HG02970 (cell line): Measurements from ENCODE around the gene MYO3B.
"Not testable (repeated sequence)": the region's sequence is repeated elsewhere in the genome, so short reads cannot be mapped to it uniquely, and the experiment has no call there.

Experiments
- ATAC-seq: cut with Tn5 transposase; IDR thresholded peaks from one replicate; pipeline ENCODE4 v1.9.1; 2021; ENCODE audit warnings: mild to moderate bottlenecking, moderate library complexity, moderate number of reproducible peaks; ENCODE audit not compliant: unreplicated experiment, low FRiP score

MYO3B gene

GRCh38 chr2:170206805-170207407 is 29.0 kb downstream of the MYO3B start:
- no peak for ATAC-seq

GRCh38 chr2:170207901-170208300 is 30.0 kb downstream of the MYO3B start:
- no peak for ATAC-seq

GRCh38 chr2:170208967-170209366 is 31.0 kb downstream of the MYO3B start:
- ATAC-seq: no peak

- no peak for ATAC-seq
These were observed 34.8 kb downstream of the MYO3B start for GRCh38 chr2:170212625-170213280.

GRCh38 chr2:170213281-170213625 is 35.3 kb downstream of the MYO3B start:
- not testable (repeated sequence) for ATAC-seq

- ATAC-seq: no peak
These were observed 35.7 kb downstream of the MYO3B start for GRCh38 chr2:170213651-170214050.

GRCh38 chr2:170214309-170214948 is 36.5 kb downstream of the MYO3B start:
- ATAC-seq: no peak

- no peak for ATAC-seq
These were observed 37.1 kb downstream of the MYO3B start for GRCh38 chr2:170215021-170215420.

- ATAC-seq: no peak
These were observed 38.5 kb downstream of the MYO3B start for GRCh38 chr2:170216428-170216827.

- ATAC-seq: no peak
These were observed 39.0 kb downstream of the MYO3B start for GRCh38 chr2:170216981-170217380.

- ATAC-seq: no peak
These were observed 39.9 kb downstream of the MYO3B start for GRCh38 chr2:170217778-170218251.

- ATAC-seq: no peak
These were observed 40.5 kb downstream of the MYO3B start for GRCh38 chr2:170218456-170218855.

GRCh38 chr2:170218931-170219330 is 41.0 kb downstream of the MYO3B start:
- ATAC-seq: no peak

- no peak for ATAC-seq
These were observed 43.7 kb downstream of the MYO3B start for GRCh38 chr2:170221317-170222288.

- no peak for ATAC-seq
These were observed 44.4 kb downstream of the MYO3B start for GRCh38 chr2:170222298-170222697.

GRCh38 chr2:170222842-170223241 is 44.9 kb downstream of the MYO3B start:
- no peak for ATAC-seq

GRCh38 chr2:170224692-170225294 is 46.8 kb downstream of the MYO3B start:
- ATAC-seq: no peak

- ATAC-seq: no peak
These were observed 48.3 kb downstream of the MYO3B start for GRCh38 chr2:170226216-170226615.

- no peak for ATAC-seq
These were observed 49.6 kb downstream of the MYO3B start for GRCh38 chr2:170227507-170227947.

- ATAC-seq: no peak
These were observed 50.0 kb downstream of the MYO3B start for GRCh38 chr2:170227951-170228350.
